K562 treated with DMSO at 1 percent for 4 hours (cell line): Measurements from ENCODE around the gene TLX3. TPM values are rescaled to one million over a fixed set of nuclear protein-coding genes. Genes with fewer than 3 reads are reported as not detected.

Source experiments
- total RNA-seq: library from RNA; unstranded; fragments of 300-600 nt; gene quantifications from 2 replicates; pipeline ENCODE4 v1.2.3, GENCODE V29; 2022; ENCODE audit not compliant: insufficient read depth

Gene TLX3
- not detected in 2 replicates for total RNA-seq

GRCh38 chr5:171308453-171309275 is at the start of gene TLX3:
Gene TLX3, plus strand, starts transcription at chr5:171309248. Its CDS starts 118 bp downstream, at chr5:171309366.

Other genes starting within 250 kb of the TLX3 start
- 1,732 and 1,937 TPM in 2 replicates for gene NPM1, start 78.6 kb downstream of the TLX3 start, total RNA-seq
- gene FGF18, start 110.4 kb downstream of the TLX3 start, total RNA-seq = 0.42 TPM in 1 of 2 replicates, not detected in the other